Ishikawa (cell line): ENCODE measurements around the gene ARID4B.

ENCODE experiments used
- EP300 ChIP-seq: IDR thresholded peaks from 2 replicates; pipeline ENCODE4 v1.6.1; 2012; ENCODE audit warnings: borderline replicate concordance
- FOXM1 ChIP-seq: IDR thresholded peaks from 2 replicates; pipeline ENCODE4 v1.6.1; 2012; ENCODE audit warnings: low read depth, borderline replicate concordance
- NFIC ChIP-seq: IDR thresholded peaks from 2 replicates; pipeline ENCODE4 v1.6.1; 2012
- RAD21 ChIP-seq: IDR thresholded peaks from 2 replicates; pipeline ENCODE4 v1.6.1; 2012; ENCODE audit warnings: low read depth
- ZBTB7A ChIP-seq: IDR thresholded peaks from 2 replicates; pipeline ENCODE4 v1.6.1; 2012; ENCODE audit warnings: low read depth
- TF ChIP-seq, protein P1 (sequence below): IDR thresholded peaks from 2 replicates; pipeline ENCODE4 v1.6.1; 2012
- TF ChIP-seq, protein P2 (sequence below): IDR thresholded peaks from 2 replicates; pipeline ENCODE4 v1.6.1; 2012; ENCODE audit warnings: low read depth, mild to moderate bottlenecking

DNA sequence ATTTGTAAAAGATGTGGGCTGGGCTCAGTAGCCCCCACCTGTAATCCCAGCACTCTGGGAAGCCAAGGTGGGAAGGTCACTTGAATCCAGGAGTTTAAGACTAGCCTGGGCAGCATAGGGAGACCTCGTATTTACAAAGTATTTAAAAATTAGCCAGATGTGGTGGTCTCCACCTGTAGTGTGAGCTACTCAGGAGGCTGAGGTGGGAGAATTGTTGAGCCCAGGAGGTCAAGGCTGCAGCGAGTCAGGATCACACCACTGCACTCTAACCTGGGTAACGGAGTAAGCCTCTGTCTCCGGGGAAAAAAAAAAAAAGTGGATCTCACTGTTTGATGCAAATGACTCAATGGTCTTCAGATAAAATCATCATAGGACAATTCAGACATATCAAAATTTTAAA, 89.4 kb downstream of the ARID4B start:
- no peak for TF ChIP-seq ZBTB7A
- TF ChIP-seq, protein P1, sequence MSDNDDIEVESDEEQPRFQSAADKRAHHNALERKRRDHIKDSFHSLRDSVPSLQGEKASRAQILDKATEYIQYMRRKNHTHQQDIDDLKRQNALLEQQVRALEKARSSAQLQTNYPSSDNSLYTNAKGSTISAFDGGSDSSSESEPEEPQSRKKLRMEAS = no peak
- no peak for TF ChIP-seq EP300
- TF ChIP-seq, protein P2, sequence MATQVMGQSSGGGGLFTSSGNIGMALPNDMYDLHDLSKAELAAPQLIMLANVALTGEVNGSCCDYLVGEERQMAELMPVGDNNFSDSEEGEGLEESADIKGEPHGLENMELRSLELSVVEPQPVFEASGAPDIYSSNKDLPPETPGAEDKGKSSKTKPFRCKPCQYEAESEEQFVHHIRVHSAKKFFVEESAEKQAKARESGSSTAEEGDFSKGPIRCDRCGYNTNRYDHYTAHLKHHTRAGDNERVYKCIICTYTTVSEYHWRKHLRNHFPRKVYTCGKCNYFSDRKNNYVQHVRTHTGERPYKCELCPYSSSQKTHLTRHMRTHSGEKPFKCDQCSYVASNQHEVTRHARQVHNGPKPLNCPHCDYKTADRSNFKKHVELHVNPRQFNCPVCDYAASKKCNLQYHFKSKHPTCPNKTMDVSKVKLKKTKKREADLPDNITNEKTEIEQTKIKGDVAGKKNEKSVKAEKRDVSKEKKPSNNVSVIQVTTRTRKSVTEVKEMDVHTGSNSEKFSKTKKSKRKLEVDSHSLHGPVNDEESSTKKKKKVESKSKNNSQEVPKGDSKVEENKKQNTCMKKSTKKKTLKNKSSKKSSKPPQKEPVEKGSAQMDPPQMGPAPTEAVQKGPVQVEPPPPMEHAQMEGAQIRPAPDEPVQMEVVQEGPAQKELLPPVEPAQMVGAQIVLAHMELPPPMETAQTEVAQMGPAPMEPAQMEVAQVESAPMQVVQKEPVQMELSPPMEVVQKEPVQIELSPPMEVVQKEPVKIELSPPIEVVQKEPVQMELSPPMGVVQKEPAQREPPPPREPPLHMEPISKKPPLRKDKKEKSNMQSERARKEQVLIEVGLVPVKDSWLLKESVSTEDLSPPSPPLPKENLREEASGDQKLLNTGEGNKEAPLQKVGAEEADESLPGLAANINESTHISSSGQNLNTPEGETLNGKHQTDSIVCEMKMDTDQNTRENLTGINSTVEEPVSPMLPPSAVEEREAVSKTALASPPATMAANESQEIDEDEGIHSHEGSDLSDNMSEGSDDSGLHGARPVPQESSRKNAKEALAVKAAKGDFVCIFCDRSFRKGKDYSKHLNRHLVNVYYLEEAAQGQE = no peak
- TF ChIP-seq RAD21 = no peak
- no peak for TF ChIP-seq NFIC
- no peak for TF ChIP-seq FOXM1
